ENCODE data around the gene PHACTR3.

GRCh38 chr20:59697068-59697467 is 92.7 kb downstream of the PHACTR3 start:
- no peak for TF ChIP-seq USF2 (IDR thresholded peaks at IDR 0.05)
- TF ChIP-seq POLR2A (IDR thresholded peaks at IDR 0.05; ENCODE audit: low read length), result no peak
- TF ChIP-seq, protein P1, sequence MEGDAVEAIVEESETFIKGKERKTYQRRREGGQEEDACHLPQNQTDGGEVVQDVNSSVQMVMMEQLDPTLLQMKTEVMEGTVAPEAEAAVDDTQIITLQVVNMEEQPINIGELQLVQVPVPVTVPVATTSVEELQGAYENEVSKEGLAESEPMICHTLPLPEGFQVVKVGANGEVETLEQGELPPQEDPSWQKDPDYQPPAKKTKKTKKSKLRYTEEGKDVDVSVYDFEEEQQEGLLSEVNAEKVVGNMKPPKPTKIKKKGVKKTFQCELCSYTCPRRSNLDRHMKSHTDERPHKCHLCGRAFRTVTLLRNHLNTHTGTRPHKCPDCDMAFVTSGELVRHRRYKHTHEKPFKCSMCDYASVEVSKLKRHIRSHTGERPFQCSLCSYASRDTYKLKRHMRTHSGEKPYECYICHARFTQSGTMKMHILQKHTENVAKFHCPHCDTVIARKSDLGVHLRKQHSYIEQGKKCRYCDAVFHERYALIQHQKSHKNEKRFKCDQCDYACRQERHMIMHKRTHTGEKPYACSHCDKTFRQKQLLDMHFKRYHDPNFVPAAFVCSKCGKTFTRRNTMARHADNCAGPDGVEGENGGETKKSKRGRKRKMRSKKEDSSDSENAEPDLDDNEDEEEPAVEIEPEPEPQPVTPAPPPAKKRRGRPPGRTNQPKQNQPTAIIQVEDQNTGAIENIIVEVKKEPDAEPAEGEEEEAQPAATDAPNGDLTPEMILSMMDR (IDR thresholded peaks at IDR 0.05), result no peak
- TF ChIP-seq ELK1 (IDR thresholded peaks at IDR 0.05; ENCODE audit: low read depth, low read length), result no peak
- TF ChIP-seq BHLHE40 (IDR thresholded peaks at IDR 0.05; ENCODE audit: low read depth, low read length), result no peak
- no peak for TF ChIP-seq REST (IDR thresholded peaks at IDR 0.05)
- no peak for TF ChIP-seq RAD21 (conservative IDR thresholded peaks at IDR 0.05 in 1 of 2, IDR thresholded peaks at IDR 0.05 in 1 of 2)
- no peak for TF ChIP-seq SMC3 (IDR thresholded peaks at IDR 0.05)
- TF ChIP-seq RCOR1 (IDR thresholded peaks at IDR 0.05; ENCODE audit: low read depth, low read length), result no peak

Measured in A549 (cell line).